Right lobe of liver (tissue), 4 donors: ENCODE measurements around the gene NGFR.

ENCODE experiments used
- POLR2A ChIP-seq: fragments of 450-650 bp; IDR thresholded peaks from one replicate; pipeline ENCODE4 v1.6.1; 2017; ENCODE audit warnings: antibody characterized with exemption, mild to moderate bottlenecking
- TF ChIP-seq, protein P1 (sequence below), 4 donors: fragments of 200-600 bp in 3 of 4; fragments of 450-650 bp in 1 of 4; IDR thresholded peaks; one replicate each; pipeline versions ENCODE4 v1.5.1 to v1.8.0; 2016 to 2022; ENCODE audit warnings: antibody characterized with exemption in 4 of 4, mild to moderate bottlenecking in 2 of 4
- donor health status: DM: no; HTN: no; CAD: no.
- donor health status: DM: no; HTN: no; CAD: no.
- donor health status: DM: no; HTN: yes; CAD: no.

DNA sequence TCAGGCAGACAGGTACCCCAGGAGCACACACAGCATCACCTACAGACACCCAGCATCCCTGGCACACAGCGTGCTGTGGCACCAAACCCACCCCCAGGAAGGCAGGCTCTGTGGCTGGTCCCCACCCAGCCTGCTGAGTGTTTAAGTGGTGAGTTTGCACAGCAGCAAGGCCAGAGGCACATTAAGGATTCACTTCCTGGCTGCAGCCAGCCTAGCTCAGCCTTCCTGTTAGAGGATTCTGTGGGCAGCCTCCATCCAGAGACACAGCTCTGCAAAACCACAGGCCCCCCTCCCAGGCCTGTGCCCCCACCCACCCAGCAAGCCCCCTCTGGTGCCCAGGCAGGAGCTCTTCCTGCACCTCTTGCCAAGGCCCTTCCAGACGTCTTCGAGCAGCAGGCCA, 44.4 kb upstream of the NGFR start:
- TF ChIP-seq POLR2A = no peak
- TF ChIP-seq, protein P1, sequence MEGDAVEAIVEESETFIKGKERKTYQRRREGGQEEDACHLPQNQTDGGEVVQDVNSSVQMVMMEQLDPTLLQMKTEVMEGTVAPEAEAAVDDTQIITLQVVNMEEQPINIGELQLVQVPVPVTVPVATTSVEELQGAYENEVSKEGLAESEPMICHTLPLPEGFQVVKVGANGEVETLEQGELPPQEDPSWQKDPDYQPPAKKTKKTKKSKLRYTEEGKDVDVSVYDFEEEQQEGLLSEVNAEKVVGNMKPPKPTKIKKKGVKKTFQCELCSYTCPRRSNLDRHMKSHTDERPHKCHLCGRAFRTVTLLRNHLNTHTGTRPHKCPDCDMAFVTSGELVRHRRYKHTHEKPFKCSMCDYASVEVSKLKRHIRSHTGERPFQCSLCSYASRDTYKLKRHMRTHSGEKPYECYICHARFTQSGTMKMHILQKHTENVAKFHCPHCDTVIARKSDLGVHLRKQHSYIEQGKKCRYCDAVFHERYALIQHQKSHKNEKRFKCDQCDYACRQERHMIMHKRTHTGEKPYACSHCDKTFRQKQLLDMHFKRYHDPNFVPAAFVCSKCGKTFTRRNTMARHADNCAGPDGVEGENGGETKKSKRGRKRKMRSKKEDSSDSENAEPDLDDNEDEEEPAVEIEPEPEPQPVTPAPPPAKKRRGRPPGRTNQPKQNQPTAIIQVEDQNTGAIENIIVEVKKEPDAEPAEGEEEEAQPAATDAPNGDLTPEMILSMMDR (IDR thresholded peaks at IDR 0.05) = no peak
